Measurements from ENCODE around the gene EML4. TPM values are rescaled to one million over a fixed set of nuclear protein-coding genes. Genes with fewer than 3 reads are reported as not detected.

EML4 gene
- total RNA-seq, 1 donor from 2014 or later, result 95.8 TPM

DNA sequence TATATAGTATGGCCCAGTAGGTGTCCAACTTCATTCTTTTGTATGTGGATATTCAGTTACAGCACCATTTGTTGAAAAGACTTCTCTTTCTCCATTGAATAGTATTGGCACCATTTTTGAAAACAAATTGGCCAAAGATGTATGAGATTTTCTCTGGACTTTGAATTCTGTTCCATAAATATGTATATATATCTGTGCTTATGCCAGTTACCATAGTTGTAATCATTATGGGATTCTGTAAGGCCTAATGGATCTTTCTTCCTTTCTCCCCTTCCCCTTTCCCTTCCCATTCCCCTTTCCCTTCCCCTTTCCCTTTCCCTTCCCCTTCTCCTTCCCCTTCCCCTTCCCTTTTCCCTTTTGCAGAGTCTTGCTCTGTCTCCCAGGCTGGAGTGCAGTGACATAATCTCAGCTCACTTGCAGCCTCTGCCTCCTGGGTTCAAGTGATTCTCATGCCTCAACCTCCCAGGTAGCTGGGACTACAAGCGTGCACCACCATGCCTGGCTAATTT lies 140.9 kb downstream of the EML4 start:
- Mint-ChIP-seq H3K9me3 (no peaks in the 10 kb centered on the region), H3K4me3 (no peak overlapping the region), H3K27me3 (no peaks in the 10 kb centered on the region), H3K4me1 (no peaks in the 10 kb centered on the region), H3K36me3 (ENCODE audit: low read depth) (peaks cover 51% of the 10 kb centered on the region), H3K27ac (no peak overlapping the region)
- ChIA-PET CTCF (no interaction called here), POLR2A (no interaction called here)
- ATAC-seq (ENCODE audit: low read depth) (no peak), DNase-seq (no peak)
- intact Hi-C loops (cut with micrococcal nuclease), result no loop called here
- TF ChIP-seq, protein P1, sequence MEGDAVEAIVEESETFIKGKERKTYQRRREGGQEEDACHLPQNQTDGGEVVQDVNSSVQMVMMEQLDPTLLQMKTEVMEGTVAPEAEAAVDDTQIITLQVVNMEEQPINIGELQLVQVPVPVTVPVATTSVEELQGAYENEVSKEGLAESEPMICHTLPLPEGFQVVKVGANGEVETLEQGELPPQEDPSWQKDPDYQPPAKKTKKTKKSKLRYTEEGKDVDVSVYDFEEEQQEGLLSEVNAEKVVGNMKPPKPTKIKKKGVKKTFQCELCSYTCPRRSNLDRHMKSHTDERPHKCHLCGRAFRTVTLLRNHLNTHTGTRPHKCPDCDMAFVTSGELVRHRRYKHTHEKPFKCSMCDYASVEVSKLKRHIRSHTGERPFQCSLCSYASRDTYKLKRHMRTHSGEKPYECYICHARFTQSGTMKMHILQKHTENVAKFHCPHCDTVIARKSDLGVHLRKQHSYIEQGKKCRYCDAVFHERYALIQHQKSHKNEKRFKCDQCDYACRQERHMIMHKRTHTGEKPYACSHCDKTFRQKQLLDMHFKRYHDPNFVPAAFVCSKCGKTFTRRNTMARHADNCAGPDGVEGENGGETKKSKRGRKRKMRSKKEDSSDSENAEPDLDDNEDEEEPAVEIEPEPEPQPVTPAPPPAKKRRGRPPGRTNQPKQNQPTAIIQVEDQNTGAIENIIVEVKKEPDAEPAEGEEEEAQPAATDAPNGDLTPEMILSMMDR (IDR thresholded peaks at IDR 0.05), result no peak

DNA sequence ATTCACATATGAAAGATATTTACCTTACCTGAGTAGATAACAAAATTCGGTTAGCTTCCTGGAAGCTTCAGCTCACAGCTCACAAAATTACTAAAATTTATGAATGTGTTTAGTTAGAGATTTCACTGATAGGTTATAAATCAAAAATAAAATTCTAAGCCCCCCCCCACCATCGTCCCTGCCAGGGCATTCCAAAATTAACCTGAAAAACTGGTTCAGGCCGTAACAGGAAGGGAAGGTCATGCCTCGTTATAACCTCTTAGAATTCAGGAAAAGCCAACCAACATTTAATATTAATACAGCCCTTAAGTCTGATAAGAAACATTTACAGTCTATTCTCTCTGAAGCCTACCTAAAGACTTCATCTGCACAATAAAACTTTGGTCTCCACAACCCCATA lies 143.0 kb downstream of the EML4 start:
- Mint-ChIP-seq H3K27ac (no peak overlapping the region), H3K36me3 (ENCODE audit: low read depth) (peaks cover 54% of the 10 kb centered on the region), H3K4me1 (no peaks in the 10 kb centered on the region), H3K4me3 (no peak overlapping the region), H3K9me3 (no peaks in the 10 kb centered on the region), H3K27me3 (no peaks in the 10 kb centered on the region)
- ATAC-seq (ENCODE audit: low read depth) (no peak), DNase-seq (no peak)
- POLR2A ChIA-PET, result no interaction called here
- intact Hi-C loops (cut with micrococcal nuclease), result no loop called here
- CTCF ChIA-PET, result no interaction called here
- TF ChIP-seq, protein P1 (IDR thresholded peaks at IDR 0.05), result no peak

DNA sequence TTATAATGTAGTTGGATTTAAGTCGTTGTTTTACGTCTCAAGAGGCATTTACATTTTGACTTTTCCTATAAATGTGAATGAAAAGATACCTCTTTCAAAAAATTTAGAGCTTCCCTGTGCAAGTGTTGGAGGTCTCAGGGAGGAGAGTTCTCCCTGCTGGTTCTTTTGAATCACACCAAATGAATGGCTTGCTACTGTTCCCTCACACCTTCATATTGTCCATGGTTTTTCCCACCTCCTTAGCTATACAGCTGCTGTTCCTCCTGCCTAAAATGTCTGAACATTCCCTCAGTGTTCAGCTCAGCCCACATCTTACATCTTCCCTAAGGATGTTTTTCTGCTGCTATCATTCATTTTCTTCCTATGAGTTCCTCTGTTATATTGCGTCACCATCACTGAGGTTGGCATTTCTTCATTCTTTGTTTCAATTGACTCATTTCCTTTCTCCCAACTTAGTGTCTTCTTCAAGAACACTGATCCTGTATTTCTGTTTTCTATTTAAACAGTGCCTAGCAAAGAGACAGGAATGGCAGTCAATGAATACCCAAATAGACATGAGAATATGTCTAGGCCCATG lies 145.8 kb downstream of the EML4 start:
- DNase-seq (no peak), ATAC-seq (ENCODE audit: low read depth) (no peak)
- CTCF ChIA-PET, result interaction anchor here (1.5 kb wide), 1 partner anchor 223 kb away, joined by 3 read pairs; no protein-coding TSS in a partner anchor
- Mint-ChIP-seq H3K4me1 (no peaks in the 10 kb centered on the region), H3K9me3 (no peaks in the 10 kb centered on the region), H3K27me3 (no peaks in the 10 kb centered on the region), H3K27ac (no peak overlapping the region), H3K36me3 (ENCODE audit: low read depth) (peaks cover 63% of the 10 kb centered on the region), H3K4me3 (no peak overlapping the region)
- POLR2A ChIA-PET, result interaction anchor here (0.7 kb wide), 1 partner anchor 38 kb away, joined by 3 read pairs; no protein-coding TSS in a partner anchor
- TF ChIP-seq, protein P1 (IDR thresholded peaks at IDR 0.05), result no peak
- intact Hi-C loops (cut with micrococcal nuclease), result loop anchor here (2.0 to 5.0 kb wide), 2 partner anchors 14 to 33 kb away; no protein-coding TSS in a partner anchor

DNA sequence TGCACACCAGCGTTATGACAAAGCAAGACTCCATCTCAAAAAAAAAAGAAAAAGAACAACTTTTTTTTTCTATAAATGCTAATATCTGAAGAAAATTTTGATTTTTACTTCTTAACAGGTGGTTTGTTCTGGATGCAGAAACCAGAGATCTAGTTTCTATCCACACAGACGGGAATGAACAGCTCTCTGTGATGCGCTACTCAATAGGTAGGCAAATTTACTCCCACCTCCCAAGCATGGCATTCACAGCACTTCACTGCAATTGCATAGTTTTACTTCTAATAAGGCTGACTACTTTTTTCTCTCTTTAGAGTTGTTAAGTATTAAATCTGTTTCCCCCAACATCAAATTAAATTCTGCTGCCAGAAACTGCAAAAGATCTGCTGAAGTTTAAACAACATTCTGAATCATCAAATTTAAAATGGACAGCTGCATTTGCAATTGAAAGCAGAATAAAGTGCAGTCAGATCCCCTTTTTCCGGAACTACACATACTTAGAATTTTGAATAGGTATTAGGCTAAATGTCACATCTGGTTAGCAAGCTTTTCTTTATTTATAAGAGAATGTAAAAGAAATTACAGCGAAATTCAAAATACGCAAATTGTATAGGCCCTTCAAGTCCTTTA lies 146.8 kb downstream of the EML4 start:
- no peak for DNase-seq
- no peak for ATAC-seq (ENCODE audit: low read depth)
- ChIA-PET POLR2A (no interaction called here), CTCF (no interaction called here)
- Mint-ChIP-seq H3K27ac (no peak overlapping the region), H3K4me1 (no peaks in the 10 kb centered on the region), H3K27me3 (no peaks in the 10 kb centered on the region), H3K9me3 (no peaks in the 10 kb centered on the region), H3K36me3 (ENCODE audit: low read depth) (peaks cover 66% of the 10 kb centered on the region), H3K4me3 (no peak overlapping the region)
- TF ChIP-seq, protein P1 (IDR thresholded peaks at IDR 0.05), result no peak
- intact Hi-C loops (cut with micrococcal nuclease), result loop anchor here (2.0 to 5.0 kb wide), 2 partner anchors 15 to 34 kb away; no protein-coding TSS in a partner anchor

DNA sequence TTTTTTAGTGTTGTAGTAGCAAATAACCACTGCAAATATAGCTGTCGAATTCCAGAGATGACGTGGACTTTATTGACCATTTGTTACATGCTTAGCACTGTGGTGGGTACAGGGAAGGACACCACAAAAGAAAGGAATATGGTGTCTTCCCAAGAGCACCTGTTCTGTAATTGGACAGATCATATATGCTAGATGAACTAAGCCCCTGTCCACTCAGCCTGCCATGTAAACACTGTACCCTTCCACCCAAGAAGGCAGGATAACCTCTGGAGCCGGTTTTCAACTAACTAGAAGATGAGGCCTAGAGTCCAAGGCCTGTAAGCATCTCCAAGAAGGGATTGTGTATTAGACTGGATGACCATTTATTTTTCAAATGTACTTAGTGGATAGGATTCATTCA lies 147.8 kb downstream of the EML4 start:
- intact Hi-C loops (cut with micrococcal nuclease), result loop anchor here (5.0 kb wide), 1 partner anchor 35 kb away; no protein-coding TSS in a partner anchor
- no peaks in the 10 kb centered on the region for H3K4me1 Mint-ChIP-seq
- no peak for DNase-seq
- H3K9me3 Mint-ChIP-seq, result no peaks in the 10 kb centered on the region
- no peak for ATAC-seq (ENCODE audit: low read depth)
- H3K27ac Mint-ChIP-seq, result no peak overlapping the region
- ChIA-PET CTCF (no interaction called here), POLR2A (no interaction called here)
- TF ChIP-seq, protein P1 (IDR thresholded peaks at IDR 0.05), result no peak
- H3K4me3 Mint-ChIP-seq, result no peak overlapping the region
- peaks cover 70% of the 10 kb centered on the region for H3K36me3 Mint-ChIP-seq (ENCODE audit: low read depth)
- no peaks in the 10 kb centered on the region for H3K27me3 Mint-ChIP-seq

Data from activated B cell treated with CpG ODN at 0.5 μM for 24 hours (primary cell).